Measurements from ENCODE around the gene DHRS3.

DHRS3 gene

GRCh38 chr1:12532405-12533315, 85.3 kb downstream of the DHRS3 start:
- Histone ChIP-seq H4K20me1 (ENCODE audit: insufficient read depth, low read length) (no peaks in the 10 kb centered on the region), H3K9ac (ENCODE audit: low read length) (no peak overlapping the region), H3K4me2 (ENCODE audit: low read length) (no peak overlapping the region), H3K27ac (ENCODE audit: low read length) (no peak overlapping the region), H2AFZ (ENCODE audit: low read depth, low read length) (no peak overlapping the region), H3K36me3 (replicated peaks; ENCODE audit: low read depth, low read length) (no peaks in the 10 kb centered on the region), H3K27me3 (ENCODE audit: low read depth, low read length) (no peaks in the 10 kb centered on the region), H3K4me3 (ENCODE audit: low read length) (no peak overlapping the region), H3K4me1 (ENCODE audit: low read length) (no peaks in the 10 kb centered on the region), H3K9me3 (ENCODE audit: insufficient read depth, low read length) (no peaks in the 10 kb centered on the region), H3K79me2 (ENCODE audit: low read length) (no peaks in the 10 kb centered on the region)
- TF ChIP-seq EZH2phosphoT487 (IDR thresholded peaks at IDR 0.05; ENCODE audit: low read depth) (no peak), CTCF (IDR thresholded peaks at IDR 0.05; ENCODE audit: low read depth, low read length) (no peak)

- H3K4me3 ChIP-seq (ENCODE audit: low read length) = no peak overlapping the region
- H3K4me1 ChIP-seq (ENCODE audit: low read length) = no peaks in the 10 kb centered on the region
- H3K9me3 ChIP-seq (ENCODE audit: insufficient read depth, low read length) = no peaks in the 10 kb centered on the region
- H3K79me2 ChIP-seq (ENCODE audit: low read length) = no peaks in the 10 kb centered on the region
- H3K9ac ChIP-seq (ENCODE audit: low read length) = no peak overlapping the region
- H3K36me3 ChIP-seq (replicated peaks; ENCODE audit: low read depth, low read length) = no peaks in the 10 kb centered on the region
- H3K4me2 ChIP-seq (ENCODE audit: low read length) = no peak overlapping the region
- no peak for TF ChIP-seq CTCF (IDR thresholded peaks at IDR 0.05; ENCODE audit: low read depth, low read length)
- H4K20me1 ChIP-seq (ENCODE audit: insufficient read depth, low read length) = no peaks in the 10 kb centered on the region
- no peaks in the 10 kb centered on the region for H3K27me3 ChIP-seq (ENCODE audit: low read depth, low read length)
- H3K27ac ChIP-seq (ENCODE audit: low read length) = no peak overlapping the region
- H2AFZ ChIP-seq (ENCODE audit: low read depth, low read length) = no peak overlapping the region
Observed at GRCh38 chr1:12531179-12531499, 86.9 kb downstream of the DHRS3 start.

GRCh38 chr1:12530462-12531178, 87.4 kb downstream of the DHRS3 start:
- Histone ChIP-seq H3K4me2 (ENCODE audit: low read length) (no peak overlapping the region), H3K9me3 (ENCODE audit: insufficient read depth, low read length) (no peaks in the 10 kb centered on the region), H2AFZ (ENCODE audit: low read depth, low read length) (no peak overlapping the region), H3K36me3 (replicated peaks; ENCODE audit: low read depth, low read length) (no peaks in the 10 kb centered on the region), H3K27me3 (ENCODE audit: low read depth, low read length) (no peaks in the 10 kb centered on the region), H3K79me2 (ENCODE audit: low read length) (no peaks in the 10 kb centered on the region), H3K9ac (ENCODE audit: low read length) (no peak overlapping the region), H3K27ac (ENCODE audit: low read length) (no peak overlapping the region), H3K4me3 (ENCODE audit: low read length) (no peak overlapping the region), H4K20me1 (ENCODE audit: insufficient read depth, low read length) (no peaks in the 10 kb centered on the region), H3K4me1 (ENCODE audit: low read length) (no peaks in the 10 kb centered on the region)
- TF ChIP-seq CTCF (IDR thresholded peaks at IDR 0.05; ENCODE audit: low read depth, low read length) (no peak), EZH2phosphoT487 (IDR thresholded peaks at IDR 0.05; ENCODE audit: low read depth) (no peak)

GRCh38 chr1:12529640-12530174, 88.3 kb downstream of the DHRS3 start:
- Histone ChIP-seq H2AFZ (ENCODE audit: low read depth, low read length) (no peak overlapping the region), H3K4me3 (ENCODE audit: low read length) (no peak overlapping the region), H3K4me2 (ENCODE audit: low read length) (no peak overlapping the region), H3K79me2 (ENCODE audit: low read length) (no peaks in the 10 kb centered on the region), H3K36me3 (replicated peaks; ENCODE audit: low read depth, low read length) (no peaks in the 10 kb centered on the region), H3K27me3 (ENCODE audit: low read depth, low read length) (no peaks in the 10 kb centered on the region), H4K20me1 (ENCODE audit: insufficient read depth, low read length) (no peaks in the 10 kb centered on the region), H3K9me3 (ENCODE audit: insufficient read depth, low read length) (no peaks in the 10 kb centered on the region), H3K27ac (ENCODE audit: low read length) (no peak overlapping the region), H3K4me1 (ENCODE audit: low read length) (no peaks in the 10 kb centered on the region), H3K9ac (ENCODE audit: low read length) (no peak overlapping the region)
- no peak for TF ChIP-seq CTCF (IDR thresholded peaks at IDR 0.05; ENCODE audit: low read depth, low read length)
- TF ChIP-seq EZH2phosphoT487 (IDR thresholded peaks at IDR 0.05; ENCODE audit: low read depth) = no peak
